Esophagus muscularis mucosa (tissue), 4 donors: ENCODE data around the gene DBF4B. TPM values are rescaled to one million over a fixed set of nuclear protein-coding genes. Genes with fewer than 3 reads are reported as not detected.

ENCODE experiments used
- DNase-seq: peaks from one replicate; pipeline ENCODE4 v3.0.0-alpha.2; 2017; ENCODE audit errors: extremely low spot score
- H3K27ac ChIP-seq, 4 donors: fragments of 200-600 bp; sonication (generic); replicated peaks in 1 of 4; 1 replicate in 3 of 4; 2 replicates in 1 of 4; pipeline ENCODE4 v1.5.1; 2016 to 2019; ENCODE audit warnings: mild to moderate bottlenecking in 1 of 4
- H3K27me3 ChIP-seq, 4 donors: fragments of 200-600 bp; sonication (generic); one replicate each; pipeline versions ENCODE4 v1.5.1 to v1.6.0; 2016 to 2019
- H3K36me3 ChIP-seq, 4 donors: fragments of 200-600 bp; sonication (generic); one replicate each; pipeline ENCODE4 v1.5.1; 2016 to 2019
- H3K4me1 ChIP-seq, 4 donors: fragments of 200-600 bp; sonication (generic); one replicate each; pipeline ENCODE4 v1.5.1; 2016 to 2019
- H3K4me3 ChIP-seq, 4 donors: fragments of 200-600 bp; sonication (generic); 1 replicate in 2 of 4; 2 replicates in 2 of 4; pipeline ENCODE4 v1.5.1; 2016 to 2019; ENCODE audit warnings: mild to moderate bottlenecking in 4 of 4, moderate library complexity in 1 of 4
- H3K9me3 ChIP-seq, 4 donors: fragments of 200-600 bp; sonication (generic); 1 replicate in 3 of 4; 2 replicates in 1 of 4; pipeline ENCODE4 v1.5.1; 2016 to 2019
- EP300 ChIP-seq: sonication (generic); formaldehyde crosslinking; IDR thresholded peaks from one replicate; pipeline ENCODE4 v1.6.1; 2017; ENCODE audit warnings: antibody characterized with exemption
- POLR2A ChIP-seq: fragments of 450-650 bp; IDR thresholded peaks from one replicate; pipeline ENCODE4 v1.6.1; 2017; ENCODE audit warnings: antibody characterized with exemption, moderate library complexity, mild to moderate bottlenecking, low read depth
- POLR2AphosphoS5 ChIP-seq, 2 donors: sonication (generic); formaldehyde crosslinking; IDR thresholded peaks; one replicate each; pipeline ENCODE4 v1.6.1; 2017; ENCODE audit warnings: antibody characterized with exemption in 2 of 2
- WGBS: methylation state at CpG from one replicate; pipeline ENCODE4 v1.1.5; 2018; 5-methylcytosine and 5-hydroxymethylcytosine counted together
- intact Hi-C: fragments of 100-400 bp; cut with DNase I; formaldehyde crosslinking; loops from one replicate; pipeline ENCODE4 v1.15.1; 2023
- total RNA-seq, 4 donors: library from RNA; depleted of rRNA; stranded (reverse); fragments of >200 nt; gene quantifications; one replicate each; pipeline versions ENCODE4 v1.1.0 to v1.2.1, GENCODE V29; 2016
- TF ChIP-seq, protein P1 (sequence below), 3 experiments: fragments of 200-600 bp in 2 of 3; fragments of 450-650 bp in 1 of 3; sonication (generic) in 2 of 3; IDR thresholded peaks; one replicate each; pipeline ENCODE4 v1.5.1; 2017 to 2019; ENCODE audit warnings: antibody characterized with exemption in 3 of 3, mild to moderate bottlenecking in 2 of 3, moderate library complexity in 1 of 3

The DBF4B gene
- total RNA-seq, 4 donors from 2014 or later, result 3.7 to 7.5 (median 5.2) TPM

- intact Hi-C loops, result loop anchor here (1.0 to 5.0 kb wide), 3 partner anchors 53 to 353 kb away; partner anchors contain the start of genes GJC1 and PLCD3
These were observed 71.0 kb downstream of the DBF4B start for GRCh38 chr17:44779211-44780025.

GRCh38 chr17:44780161-44780560 is 71.7 kb downstream of the DBF4B start:
- no peak overlapping the region for H3K4me3 ChIP-seq
- peaks cover 51 to 57% (median 53%) of the 10 kb centered on the region in 4 donors for H3K4me1 ChIP-seq
- no peaks in the 10 kb centered on the region for H3K36me3 ChIP-seq
- no peak for DNase-seq
- TF ChIP-seq, protein P1, sequence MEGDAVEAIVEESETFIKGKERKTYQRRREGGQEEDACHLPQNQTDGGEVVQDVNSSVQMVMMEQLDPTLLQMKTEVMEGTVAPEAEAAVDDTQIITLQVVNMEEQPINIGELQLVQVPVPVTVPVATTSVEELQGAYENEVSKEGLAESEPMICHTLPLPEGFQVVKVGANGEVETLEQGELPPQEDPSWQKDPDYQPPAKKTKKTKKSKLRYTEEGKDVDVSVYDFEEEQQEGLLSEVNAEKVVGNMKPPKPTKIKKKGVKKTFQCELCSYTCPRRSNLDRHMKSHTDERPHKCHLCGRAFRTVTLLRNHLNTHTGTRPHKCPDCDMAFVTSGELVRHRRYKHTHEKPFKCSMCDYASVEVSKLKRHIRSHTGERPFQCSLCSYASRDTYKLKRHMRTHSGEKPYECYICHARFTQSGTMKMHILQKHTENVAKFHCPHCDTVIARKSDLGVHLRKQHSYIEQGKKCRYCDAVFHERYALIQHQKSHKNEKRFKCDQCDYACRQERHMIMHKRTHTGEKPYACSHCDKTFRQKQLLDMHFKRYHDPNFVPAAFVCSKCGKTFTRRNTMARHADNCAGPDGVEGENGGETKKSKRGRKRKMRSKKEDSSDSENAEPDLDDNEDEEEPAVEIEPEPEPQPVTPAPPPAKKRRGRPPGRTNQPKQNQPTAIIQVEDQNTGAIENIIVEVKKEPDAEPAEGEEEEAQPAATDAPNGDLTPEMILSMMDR (IDR thresholded peaks at IDR 0.05), result no peak
- TF ChIP-seq POLR2AphosphoS5 (IDR thresholded peaks at IDR 0.05) (no peak), POLR2A (no peak), EP300 (no peak)
- H3K9me3 ChIP-seq, result no peaks in the 10 kb centered on the region
- intact Hi-C loops, result no loop called here
- H3K27ac ChIP-seq, result peak overlapping the region in 3 of 4 donors; percentile 71 to 78 (median 77)
- no peaks in the 10 kb centered on the region for H3K27me3 ChIP-seq
- WGBS, result 81% methylated on average over 9 of the region's 12 CpGs

More at GRCh38 chr17:44779211-44780025, 71.0 kb downstream of the DBF4B start:
- H3K27ac ChIP-seq, result peak overlapping the region; percentile 50 to 78 (median 74)
- 23% methylated on average over 20 of the region's 36 CpGs for WGBS
- H3K36me3 ChIP-seq, result no peaks in the 10 kb centered on the region
- no peak for DNase-seq
- H3K27me3 ChIP-seq, result peaks cover 0 to 2% (median 0%) of the 10 kb centered on the region in 4 donors
- H3K4me1 ChIP-seq, result peaks cover 54 to 65% (median 60%) of the 10 kb centered on the region in 4 donors
- TF ChIP-seq, protein P1 (IDR thresholded peaks at IDR 0.05), result peak; percentile 86 to 95 (median 90)
- no peak for TF ChIP-seq EP300
- peak; percentile 53 to 75 for TF ChIP-seq POLR2AphosphoS5 (IDR thresholded peaks at IDR 0.05)
- TF ChIP-seq POLR2A, result no peak
- H3K4me3 ChIP-seq, result peak overlapping the region; percentile 49 to 63 (median 50)
- no peaks in the 10 kb centered on the region for H3K9me3 ChIP-seq

GRCh38 chr17:44780845-44781480 is 72.5 kb downstream of the DBF4B start:
- Histone ChIP-seq H3K27ac (peak overlapping the region in 3 of 4 donors; percentile 71 to 78 (median 77)), H3K4me1 (peaks cover 46 to 50% (median 49%) of the 10 kb centered on the region in 4 donors)
- no peak for DNase-seq

GRCh38 chr17:44781551-44782325 is 73.3 kb downstream of the DBF4B start:
- H3K4me3 ChIP-seq, result peak overlapping the region in 1 of 4 donors; percentile 7
- DNase-seq, result no peak
- intact Hi-C loops, result no loop called here
- peak overlapping the region; percentile 48 to 77 (median 70) for H3K27ac ChIP-seq
- peaks cover 43 to 49% (median 48%) of the 10 kb centered on the region in 4 donors for H3K4me1 ChIP-seq
- WGBS, result 48% methylated on average over 10 of the region's 17 CpGs
- H3K9me3 ChIP-seq, result no peaks in the 10 kb centered on the region
- TF ChIP-seq, protein P1 (IDR thresholded peaks at IDR 0.05), result no peak
- TF ChIP-seq POLR2A (no peak), EP300 (no peak), POLR2AphosphoS5 (IDR thresholded peaks at IDR 0.05) (peak in 1 of 2 donors; percentile 34)
- no peaks in the 10 kb centered on the region for H3K27me3 ChIP-seq
- no peaks in the 10 kb centered on the region for H3K36me3 ChIP-seq

More at GRCh38 chr17:44780845-44781480, 72.5 kb downstream of the DBF4B start:
- Histone ChIP-seq H3K9me3 (no peaks in the 10 kb centered on the region), H3K4me3 (no peak overlapping the region), H3K27me3 (no peaks in the 10 kb centered on the region), H3K36me3 (no peaks in the 10 kb centered on the region)
- intact Hi-C loops, result no loop called here
- TF ChIP-seq, protein P1 (IDR thresholded peaks at IDR 0.05), result no peak
- TF ChIP-seq EP300 (no peak), POLR2AphosphoS5 (IDR thresholded peaks at IDR 0.05) (no peak), POLR2A (no peak)
- 93% methylated on average over 6 of the region's 14 CpGs for WGBS
